Chondrocyte (in vitro differentiated cells): ENCODE data around the gene SLC24A5. TPM values are rescaled to one million over a fixed set of nuclear protein-coding genes. Genes with fewer than 3 reads are reported as not detected.

ENCODE experiments used
- DNase-seq: peaks from one replicate; pipeline ENCODE4 v3.0.0; 2021; ENCODE audit warnings: mixed read lengths, low spot score
- H3K27ac Mint-ChIP-seq: one replicate; pipeline ENCODE4 v1.8.0; 2021; ENCODE audit warnings: mild to moderate bottlenecking, moderate library complexity, mixed read lengths; ENCODE audit not compliant: unreplicated experiment
- H3K27me3 Mint-ChIP-seq: 2 replicates; pipeline ENCODE4 v1.8.0; 2021; ENCODE audit warnings: low read depth, mixed read lengths
- H3K36me3 Mint-ChIP-seq: 2 replicates; pipeline ENCODE4 v1.8.0; 2021; ENCODE audit warnings: low read depth, mixed read lengths
- H3K4me1 Mint-ChIP-seq: 2 replicates; pipeline ENCODE4 v1.8.0; 2021; ENCODE audit warnings: low read depth, mild to moderate bottlenecking, mixed read lengths
- H3K4me3 Mint-ChIP-seq: one replicate; pipeline ENCODE4 v1.8.0; 2021; ENCODE audit warnings: mild to moderate bottlenecking, moderate library complexity, mixed read lengths; ENCODE audit not compliant: unreplicated experiment
- H3K9me3 Mint-ChIP-seq: 2 replicates; pipeline ENCODE4 v1.8.0; 2021; ENCODE audit warnings: low read depth, mixed read lengths
- CTCF ChIP-seq: fragments of 200-600 bp; sonication (generic); IDR thresholded peaks from 2 replicates; pipeline ENCODE4 v1.5.0; 2021; ENCODE audit warnings: antibody characterized with exemption, mild to moderate bottlenecking, moderate library complexity
- total RNA-seq: library from RNA; stranded (reverse); gene quantifications from 3 replicates; pipeline ENCODE4 v1.2.1, GENCODE V29; 2021

SLC24A5 gene
- total RNA-seq, 1 donor from 2014 or later, result not detected

GRCh38 chr15:48121849-48122248 lies 1.1 kb downstream of the SLC24A5 start:
- Mint-ChIP-seq H3K27ac (no peak overlapping the region), H3K36me3 (no peaks in the 10 kb centered on the region), H3K27me3 (peaks cover 8% of the 10 kb centered on the region), H3K4me1 (no peaks in the 10 kb centered on the region), H3K9me3 (no peaks in the 10 kb centered on the region), H3K4me3 (no peak overlapping the region)
- no peak for TF ChIP-seq CTCF
- DNase-seq, result no peak

- no peak overlapping the region for H3K27ac Mint-ChIP-seq
- TF ChIP-seq CTCF, result no peak
Measured at GRCh38 chr15:48126667-48127355, 6.0 kb downstream of the SLC24A5 start.

DNA sequence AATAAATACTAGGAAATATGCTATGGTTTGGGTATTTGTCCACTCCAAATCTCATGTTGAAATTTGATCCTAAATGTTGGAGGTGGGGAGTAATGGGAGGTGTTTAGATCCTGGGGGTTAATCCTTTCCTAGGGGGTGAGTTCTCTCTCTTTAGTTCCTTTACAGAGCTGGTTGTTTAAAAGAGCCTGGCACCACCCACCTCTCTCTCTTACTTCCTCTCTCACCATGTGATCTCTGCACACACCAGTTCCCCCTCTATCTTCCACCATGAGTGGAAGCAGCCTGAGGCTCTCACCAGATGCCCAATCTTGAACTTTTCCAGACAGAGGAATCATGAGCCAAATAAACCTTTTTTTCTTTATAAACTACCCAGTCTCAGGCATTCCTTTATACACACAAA lies 10.5 kb downstream of the SLC24A5 start:
- H3K36me3 Mint-ChIP-seq, result no peaks in the 10 kb centered on the region

More at GRCh38 chr15:48126667-48127355, 6.0 kb downstream of the SLC24A5 start:
- DNase-seq, result no peak
- Mint-ChIP-seq H3K4me3 (no peak overlapping the region), H3K36me3 (no peaks in the 10 kb centered on the region), H3K27me3 (no peaks in the 10 kb centered on the region), H3K4me1 (no peaks in the 10 kb centered on the region), H3K9me3 (no peaks in the 10 kb centered on the region)

DNA sequence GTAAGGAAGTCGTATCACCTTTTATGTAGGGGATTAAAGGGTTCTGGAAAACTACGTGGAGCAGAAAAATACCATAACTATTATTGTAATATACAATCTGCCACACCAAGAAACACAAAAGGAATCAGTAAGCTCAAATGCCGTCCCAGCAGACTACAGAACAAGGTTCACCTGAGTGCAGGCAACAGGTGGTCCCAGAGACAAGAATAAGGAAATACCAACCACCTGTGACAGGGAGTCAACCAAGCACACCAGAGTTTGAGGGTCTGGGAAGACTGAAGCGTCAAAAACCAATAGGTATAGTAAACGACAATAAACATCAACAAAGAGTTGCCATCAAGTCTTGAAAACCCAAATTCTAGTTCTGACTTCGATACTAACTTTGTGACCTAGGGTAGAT lies 12.1 kb downstream of the SLC24A5 start:
- no peak for TF ChIP-seq CTCF
- H3K4me3 Mint-ChIP-seq, result no peak overlapping the region
- no peak overlapping the region for H3K27ac Mint-ChIP-seq
- H3K4me1 Mint-ChIP-seq, result no peaks in the 10 kb centered on the region
- H3K27me3 Mint-ChIP-seq, result no peaks in the 10 kb centered on the region
- H3K36me3 Mint-ChIP-seq, result no peaks in the 10 kb centered on the region
- DNase-seq, result no peak
- no peaks in the 10 kb centered on the region for H3K9me3 Mint-ChIP-seq

More for the DNA sequence above, 10.5 kb downstream of the SLC24A5 start:
- DNase-seq, result no peak
- Mint-ChIP-seq H3K9me3 (no peaks in the 10 kb centered on the region), H3K4me3 (no peak overlapping the region), H3K27me3 (no peaks in the 10 kb centered on the region), H3K27ac (no peak overlapping the region), H3K4me1 (no peaks in the 10 kb centered on the region)
- TF ChIP-seq CTCF, result no peak

- H3K4me1 Mint-ChIP-seq, result peaks cover 28% of the 10 kb centered on the region
- DNase-seq, result no peak
- no peak overlapping the region for H3K27ac Mint-ChIP-seq
- no peaks in the 10 kb centered on the region for H3K27me3 Mint-ChIP-seq
- peaks cover 3% of the 10 kb centered on the region for H3K36me3 Mint-ChIP-seq
- no peak overlapping the region for H3K4me3 Mint-ChIP-seq
- no peak for TF ChIP-seq CTCF
- no peaks in the 10 kb centered on the region for H3K9me3 Mint-ChIP-seq
Measured at GRCh38 chr15:48143856-48144255, 23.1 kb downstream of the SLC24A5 start.
